A549 treated with RU486 at 1 μM for 4 hours (cell line): Measurements from ENCODE around the gene RPL41. TPM values are rescaled to one million over a fixed set of nuclear protein-coding genes. Genes with fewer than 3 reads are reported as not detected.

Experiments used
- total RNA-seq: library from RNA; stranded (reverse); fragments of 200-300 nt; extraction: Qiagen RNA extraction; gene quantifications from 5 replicates; pipeline ENCODE4 v1.2.3, GENCODE V29; 2022; ENCODE audit warnings: low read depth

Gene RPL41
- 5,266 to 6,618 TPM (median 5,546 TPM) in 5 replicates for total RNA-seq

DNA sequence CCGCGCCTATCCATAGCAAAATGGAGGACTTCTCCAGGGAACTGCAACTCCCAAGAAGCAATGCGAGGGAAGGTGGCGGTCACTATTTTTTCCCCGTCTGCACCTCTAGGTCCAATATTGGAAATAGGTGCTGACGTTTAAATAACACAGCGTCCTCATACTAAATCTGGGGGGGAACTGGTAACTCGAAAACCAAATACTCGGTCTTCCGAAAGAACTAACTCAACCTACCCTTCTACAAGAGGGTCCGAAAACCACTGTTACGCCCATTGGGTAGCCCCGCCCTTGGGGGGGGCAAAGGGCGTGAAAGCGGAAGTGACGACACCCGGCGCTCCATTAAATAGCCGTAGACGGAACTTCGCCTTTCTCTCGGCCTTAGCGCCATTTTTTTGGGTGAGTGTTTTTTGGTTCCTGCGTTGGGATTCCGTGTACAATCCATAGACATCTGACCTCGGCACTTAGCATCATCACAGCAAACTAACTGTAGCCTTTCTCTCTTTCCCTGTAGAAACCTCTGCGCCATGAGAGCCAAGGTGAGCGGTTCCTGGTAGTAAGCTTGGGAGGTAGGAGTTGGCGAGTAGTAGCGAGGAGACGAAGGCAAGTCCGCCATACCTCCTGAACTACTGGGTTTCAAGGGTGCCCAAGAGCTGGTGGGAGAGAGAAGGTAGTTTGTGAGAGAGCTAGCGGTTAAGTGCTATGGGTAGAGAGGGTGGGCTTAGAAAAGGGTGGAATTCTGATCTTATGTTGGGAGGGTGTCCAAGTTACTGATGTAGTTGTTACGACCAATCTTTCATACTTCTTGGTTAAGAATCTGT is at the start of gene RPL41:
RPL41 (plus strand) TSS at position 367 of the 815 bp plus-strand sequence.

DNA sequence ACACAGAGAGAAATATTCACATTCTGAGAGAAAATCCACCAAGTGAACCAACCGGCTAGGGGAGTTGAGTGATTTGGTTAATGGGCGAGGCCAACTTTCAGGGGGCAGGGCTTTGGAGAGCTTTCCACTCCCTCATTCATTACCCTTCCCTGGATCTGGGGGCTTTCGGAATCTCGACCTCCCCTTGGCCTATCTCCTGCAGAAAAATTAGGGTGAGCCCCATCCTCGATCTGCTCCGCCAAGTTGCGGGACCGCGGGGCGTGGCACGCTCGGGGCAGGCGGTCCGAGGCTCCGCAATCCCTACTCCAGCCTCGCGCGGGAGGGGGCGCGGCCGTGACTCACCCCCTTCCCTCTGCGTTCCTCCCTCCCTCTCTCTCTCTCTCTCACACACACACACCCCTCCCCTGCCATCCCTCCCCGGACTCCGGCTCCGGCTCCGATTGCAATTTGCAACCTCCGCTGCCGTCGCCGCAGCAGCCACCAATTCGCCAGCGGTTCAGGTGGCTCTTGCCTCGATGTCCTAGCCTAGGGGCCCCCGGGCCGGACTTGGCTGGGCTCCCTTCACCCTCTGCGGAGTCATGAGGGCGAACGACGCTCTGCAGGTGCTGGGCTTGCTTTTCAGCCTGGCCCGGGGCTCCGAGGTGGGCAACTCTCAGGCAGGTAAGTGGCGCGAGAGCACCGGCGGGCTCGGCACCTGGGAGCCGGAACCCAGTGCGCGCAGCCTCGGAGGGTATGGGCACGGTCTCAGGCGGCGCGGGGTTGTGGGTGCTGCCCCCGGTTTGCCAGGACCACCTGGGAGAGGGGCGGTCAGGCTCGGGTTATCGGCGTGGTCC is 36.5 kb upstream of the RPL41 start, which contains the start of gene ERBB3:
ERBB3 (plus strand) TSS at position 443 of the 833 bp plus-strand sequence; CDS start at position 579, 136 bp downstream.

DNA sequence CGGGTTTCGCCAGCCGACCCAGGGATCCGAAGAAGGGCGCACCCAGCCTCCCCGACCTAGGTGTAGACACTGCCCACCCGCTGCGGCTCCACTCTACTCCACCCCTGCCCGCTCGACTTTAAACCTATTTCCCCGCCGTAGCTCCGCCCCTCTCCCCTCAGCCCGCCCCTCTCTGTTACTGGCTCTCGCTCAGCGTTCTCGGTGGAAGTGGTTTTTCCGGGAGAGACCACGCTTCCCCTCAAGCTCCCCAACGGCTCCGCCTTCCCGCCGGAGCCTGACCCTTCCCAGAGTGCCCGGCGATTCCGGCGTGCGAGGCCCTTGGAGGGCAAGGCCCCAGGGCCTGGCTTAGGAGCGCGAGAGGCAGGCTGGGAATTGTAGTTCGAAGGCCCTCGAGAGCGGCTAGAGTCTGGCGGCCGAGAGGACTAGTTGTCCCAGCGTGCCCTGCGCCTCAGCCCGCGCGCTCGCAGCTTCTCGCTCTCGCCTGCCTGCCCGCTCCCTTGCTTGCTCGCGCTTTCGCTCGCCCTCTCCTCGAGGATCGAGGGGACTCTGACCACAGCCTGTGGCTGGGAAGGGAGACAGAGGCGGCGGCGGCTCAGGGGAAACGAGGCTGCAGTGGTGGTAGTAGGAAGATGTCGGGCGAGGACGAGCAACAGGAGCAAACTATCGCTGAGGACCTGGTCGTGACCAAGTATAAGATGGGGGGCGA is 12.2 kb upstream of the RPL41 start, which contains the start of gene PA2G4:
PA2G4 (plus strand) TSS at position 451 of the 706 bp plus-strand sequence; CDS start at position 630, 179 bp downstream.

DNA sequence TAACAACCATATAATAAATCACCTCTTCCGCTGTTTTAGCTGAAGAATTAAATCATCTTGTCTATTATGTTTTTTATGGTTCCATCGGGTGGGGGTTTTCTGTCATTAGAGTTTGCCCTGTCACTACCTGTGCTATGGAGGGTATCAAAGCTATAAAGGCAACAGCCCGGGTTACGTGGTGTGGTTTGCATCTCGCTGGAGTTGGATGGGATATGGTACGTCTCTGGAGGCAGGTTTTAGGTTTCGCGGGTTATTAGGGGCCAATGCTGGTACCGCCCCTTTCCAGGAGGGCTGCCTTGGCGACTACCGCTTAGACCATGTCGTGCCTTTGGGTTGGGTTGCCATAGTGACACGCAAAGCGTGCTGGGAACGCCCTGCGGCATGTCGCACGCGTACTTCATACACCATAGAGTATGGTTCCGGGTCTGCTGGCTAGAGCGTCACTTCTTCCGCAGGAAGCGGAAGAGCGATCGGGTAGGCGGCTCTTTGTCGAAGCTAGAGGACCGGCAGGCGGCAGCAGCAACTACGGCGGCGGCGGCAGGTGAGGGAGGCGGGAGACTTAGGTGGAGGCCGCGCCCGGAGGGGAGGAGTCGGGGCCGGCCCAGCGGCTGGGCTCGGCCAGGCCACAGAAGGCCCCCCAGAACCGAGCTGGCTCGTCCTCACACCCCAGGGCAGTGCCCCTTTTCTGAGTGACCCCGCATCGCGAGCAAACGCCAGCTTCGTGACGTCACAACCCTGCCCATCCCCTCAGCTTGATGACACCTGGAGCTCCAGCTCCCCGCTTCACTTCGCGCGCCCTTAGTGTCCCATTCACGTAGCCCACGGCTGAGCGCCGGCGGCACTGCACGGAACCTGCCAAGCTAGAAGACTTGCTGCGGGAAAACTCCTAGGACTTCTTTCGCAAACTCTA is 1.6 kb downstream of the RPL41 start, which contains the start of gene ZC3H10:
ZC3H10 (plus strand) TSS at position 489 of the 910 bp plus-strand sequence. CDS start 2,297 bp downstream, outside the sequence.

DNA sequence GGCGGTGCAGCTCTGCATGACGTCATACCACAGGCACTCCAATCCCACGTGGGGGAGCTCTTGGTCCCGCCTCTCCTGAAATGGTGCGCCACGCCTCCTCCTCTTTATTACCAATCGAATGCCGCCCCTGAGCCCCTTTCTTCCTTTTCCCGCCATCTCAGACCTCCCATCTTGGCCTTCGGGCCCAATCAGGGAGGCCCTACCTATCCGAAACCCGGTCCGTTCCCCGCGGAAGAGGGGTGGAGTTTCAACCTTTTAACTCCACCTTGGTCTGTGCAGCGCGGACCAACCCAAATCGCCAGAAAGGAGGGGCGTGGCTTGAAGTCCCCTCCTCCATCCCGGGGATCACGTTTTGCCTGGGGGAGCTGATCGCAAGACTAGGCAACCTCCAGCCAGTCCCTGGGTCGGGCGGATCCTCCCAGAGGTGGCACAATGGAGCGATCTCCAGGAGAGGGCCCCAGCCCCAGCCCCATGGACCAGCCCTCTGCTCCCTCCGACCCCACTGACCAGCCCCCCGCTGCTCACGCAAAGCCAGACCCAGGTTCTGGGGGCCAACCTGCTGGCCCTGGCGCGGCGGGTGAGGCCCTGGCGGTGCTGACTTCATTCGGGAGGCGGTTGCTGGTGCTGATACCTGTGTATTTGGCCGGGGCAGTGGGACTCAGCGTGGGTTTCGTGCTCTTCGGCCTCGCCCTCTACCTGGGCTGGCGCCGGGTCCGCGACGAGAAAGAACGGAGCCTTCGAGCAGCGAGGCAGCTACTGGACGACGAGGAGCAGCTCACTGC is 11.6 kb downstream of the RPL41 start, which contains the start of gene ESYT1:
ESYT1 (plus strand) TSS at position 380 of the 782 bp plus-strand sequence; CDS start at position 433, 53 bp downstream.

DNA sequence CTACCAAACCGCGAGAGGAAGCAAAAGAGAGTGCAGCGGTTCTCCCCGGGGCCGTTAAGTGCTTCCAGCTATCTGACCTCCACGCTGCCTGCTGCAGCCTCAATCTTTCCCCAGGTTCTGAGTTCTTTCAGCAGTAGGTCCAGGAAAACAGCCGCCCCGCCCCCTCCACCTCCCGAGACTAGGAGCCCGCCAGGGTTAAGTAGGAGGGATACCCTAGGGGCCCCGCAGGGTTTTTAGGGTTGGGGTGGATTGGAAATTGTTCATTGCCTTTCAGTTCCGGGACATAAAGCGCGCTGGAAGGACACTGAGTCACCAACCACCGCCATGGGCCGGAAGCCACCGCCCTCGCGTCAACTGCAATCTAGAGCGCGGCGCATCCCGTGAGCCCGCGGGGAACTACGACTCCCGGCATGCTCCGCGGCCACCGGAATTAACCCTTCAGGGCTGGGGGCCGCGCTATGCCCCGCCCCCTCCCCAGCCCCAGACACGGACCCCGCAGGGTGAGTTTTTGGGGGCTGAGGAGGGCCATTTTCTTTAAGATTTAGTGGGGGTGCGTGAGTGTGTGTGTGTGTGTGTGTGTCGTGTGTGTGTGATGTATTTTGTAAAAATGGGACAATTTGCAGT is 35.8 kb downstream of the RPL41 start, which contains the start of gene MYL6B:
MYL6B (plus strand) TSS at position 456 of the 624 bp plus-strand sequence. CDS start 1,332 bp downstream, outside the sequence.

DNA sequence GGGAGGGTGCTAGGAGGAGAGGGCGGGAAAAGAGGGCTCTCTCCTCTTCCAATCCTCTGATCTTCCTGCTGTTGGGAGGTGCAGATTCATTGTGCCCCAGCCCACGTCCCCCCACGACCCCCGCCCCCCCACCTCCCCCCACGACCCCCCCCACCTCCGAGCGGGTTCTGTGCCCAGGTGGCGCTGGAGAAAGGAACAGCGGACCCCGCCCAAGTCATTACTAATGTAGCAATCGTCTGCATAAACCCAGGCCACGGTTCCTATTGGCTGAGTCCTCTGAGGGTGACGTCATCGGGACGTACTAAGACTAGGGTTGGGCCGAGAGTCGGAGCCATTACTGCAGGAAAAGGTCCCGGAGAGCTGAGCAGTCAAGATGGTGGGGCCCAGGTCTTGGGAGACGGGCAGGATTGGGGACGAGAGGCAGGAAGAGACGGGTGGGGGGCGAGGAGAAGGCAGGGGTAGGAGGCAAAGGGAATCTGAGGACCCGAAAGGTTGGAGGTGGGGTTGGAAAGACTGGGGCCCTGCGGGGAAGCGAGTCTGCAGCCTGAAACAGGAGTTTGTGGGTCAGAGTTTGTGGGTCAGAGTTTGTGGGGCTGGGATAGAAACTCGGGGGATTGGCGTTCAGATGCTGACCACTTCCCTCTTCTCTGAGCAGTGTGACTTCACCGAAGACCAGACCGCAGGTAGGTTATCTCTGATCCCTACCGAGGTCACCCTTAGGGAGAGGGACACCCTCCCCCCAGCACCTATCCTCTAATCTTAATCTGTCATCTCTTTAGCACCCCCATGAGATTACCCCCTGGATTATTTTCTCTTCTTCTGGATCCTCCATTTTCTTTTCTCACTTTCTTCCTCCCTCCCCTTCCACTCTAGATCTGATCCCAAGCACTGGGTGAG is 41.8 kb downstream of the RPL41 start, which contains the start of gene MYL6:
MYL6 (plus strand) TSS at position 331 of the 897 bp plus-strand sequence; CDS start at position 374, 43 bp downstream.

Other genes with a start within 250 kb of the RPL41 start
- gene PYM1, start 188.7 kb upstream of the RPL41 start, total RNA-seq = 35.9 to 40.2 TPM (median 38.8 TPM) in 5 replicates
- gene DGKA, start 185.5 kb upstream of the RPL41 start, total RNA-seq = 16.5 to 20.0 TPM (median 19.3 TPM) in 5 replicates
- 0.75 to 1.4 TPM (median 0.87 TPM) in 5 replicates for gene PMEL, start 150.6 kb upstream of the RPL41 start, total RNA-seq
- 55.0 to 59.1 TPM (median 57.1 TPM) in 5 replicates for gene CDK2, start 149.8 kb upstream of the RPL41 start, total RNA-seq
- 23.6 to 34.7 TPM (median 34.3 TPM) in 5 replicates for gene RAB5B, start 142.6 kb upstream of the RPL41 start, total RNA-seq
- 7.0 to 9.4 TPM (median 8.1 TPM) in 5 replicates for gene SUOX, start 119.4 kb upstream of the RPL41 start, total RNA-seq
- 1.8 to 3.4 TPM (median 2.4 TPM) in 5 replicates for gene IKZF4, start 95.6 kb upstream of the RPL41 start, total RNA-seq
- 641 to 1,011 TPM (median 739 TPM) in 5 replicates for gene RPS26, start 74.7 kb upstream of the RPL41 start, total RNA-seq
- gene ERBB3, start 36.5 kb upstream of the RPL41 start, total RNA-seq = 1.1 to 2.8 TPM (median 1.7 TPM) in 5 replicates
- gene PA2G4, start 12.1 kb upstream of the RPL41 start, total RNA-seq = 293 to 379 TPM (median 323 TPM) in 5 replicates
- gene ZC3H10, start 1.6 kb downstream of the RPL41 start, total RNA-seq = 2.4 to 3.7 TPM (median 2.8 TPM) in 5 replicates
- gene ESYT1, start 11.6 kb downstream of the RPL41 start, total RNA-seq = 59.0 to 74.9 TPM (median 65.7 TPM) in 5 replicates
- 71.8 to 84.7 TPM (median 75.8 TPM) in 5 replicates for gene MYL6B, start 36.0 kb downstream of the RPL41 start, total RNA-seq
- gene MYL6, start 41.7 kb downstream of the RPL41 start, total RNA-seq = 2,092 to 2,946 TPM (median 2,208 TPM) in 5 replicates
- 30.7 to 37.5 TPM (median 36.2 TPM) in 5 replicates for gene SMARCC2, start 72.8 kb downstream of the RPL41 start, total RNA-seq
- 20.2 to 25.5 TPM (median 24.6 TPM) in 5 replicates for gene RNF41, start 105.3 kb downstream of the RPL41 start, total RNA-seq
- gene NABP2, start 107.7 kb downstream of the RPL41 start, total RNA-seq = 58.0 to 66.9 TPM (median 62.4 TPM) in 5 replicates
- not detected in 5 replicates for gene SLC39A5, start 113.4 kb downstream of the RPL41 start, total RNA-seq
- gene ANKRD52, start 141.8 kb downstream of the RPL41 start, total RNA-seq = 36.4 to 49.1 TPM (median 44.3 TPM) in 5 replicates
- gene COQ10A, start 150.3 kb downstream of the RPL41 start, total RNA-seq = 16.4 to 20.6 TPM (median 19.3 TPM) in 5 replicates
- 152 to 175 TPM (median 157 TPM) in 5 replicates for gene CS, start 183.7 kb downstream of the RPL41 start, total RNA-seq
- 117 to 168 TPM (median 137 TPM) in 5 replicates for gene CNPY2, start 199.4 kb downstream of the RPL41 start, total RNA-seq
- gene PAN2, start 217.4 kb downstream of the RPL41 start, total RNA-seq = 11.9 to 16.2 TPM (median 14.3 TPM) in 5 replicates
- 0.42 to 0.74 TPM (median 0.59 TPM) in 5 replicates for gene IL23A, start 222.3 kb downstream of the RPL41 start, total RNA-seq
- gene STAT2, start 243.5 kb downstream of the RPL41 start, total RNA-seq = 10.6 to 11.7 TPM (median 11.3 TPM) in 5 replicates
- not detected in 5 replicates for gene APOF, start 246.2 kb downstream of the RPL41 start, total RNA-seq